SK-N-SH (cell line): ENCODE data around the gene LSG1. TPM values are rescaled to one million over a fixed set of nuclear protein-coding genes. Genes with fewer than 3 reads are reported as not detected.
"Not testable (repeated sequence)": the region's sequence is repeated elsewhere in the genome, so short reads cannot be mapped to it uniquely, and the experiment has no call there.

ENCODE experiments used
- CTCF ChIA-PET: fragments of 300-600, 350-600 bp; formaldehyde crosslinking; extraction: SDS; loops from one replicate; lab custom pipeline; 2021; lab: Yijun Ruan, JAX
- POLR2A ChIA-PET: fragments of 350-600 bp; sonication (Branson Sonifier 250); formaldehyde crosslinking; extraction: SDS; loops from one replicate; lab custom pipeline; 2020; ENCODE audit warnings: antibody characterized with exemption, inconsistent platforms; lab: Yijun Ruan, JAX
- DNase-seq: peaks from one replicate; pipeline ENCODE4 v3.0.0; 2012
- H2AFZ ChIP-seq: fragments of 200-600 bp; sonication (generic); 2 replicates; pipeline ENCODE4 v1.8.1; 2016; ENCODE audit warnings: antibody characterized with exemption, mild to moderate bottlenecking, low read depth
- H3F3A ChIP-seq: fragments of 200-600 bp; sonication (generic); replicated peaks from 2 replicates; pipeline ENCODE3; 2016; ENCODE audit warnings: antibody characterized with exemption, mild to moderate bottlenecking; ENCODE audit not compliant: insufficient read depth
- H3K27ac ChIP-seq, 2 experiments: fragments of 200-500 bp in 1 of 2; fragments of 200-600 bp in 1 of 2; sonication (Bioruptor generic) in 1 of 2; sonication (generic), shearing (Covaris generic) in 1 of 2; 2 replicates each; pipeline versions ENCODE4 v1.5.1 to v1.6.1; 2014 to 2016; ENCODE audit warnings: low read depth in 2 of 2, inconsistent platforms in 1 of 2, low read length in 1 of 2, mild to moderate bottlenecking in 1 of 2, mixed read lengths in 1 of 2
- H3K27me3 ChIP-seq: fragments of 200-600 bp; sonication (generic), shearing (Covaris generic); 2 replicates; pipeline ENCODE4 v1.6.1; 2016; ENCODE audit warnings: mixed run types; ENCODE audit not compliant: insufficient read depth
- H3K36me3 ChIP-seq, 2 experiments: fragments of 200-500 bp in 1 of 2; fragments of 200-600 bp in 1 of 2; sonication (Bioruptor generic) in 1 of 2; sonication (generic) in 1 of 2; replicated peaks in 1 of 2; 2 replicates each; pipeline versions ENCODE3 to v1.5.1; 2014 to 2016; ENCODE audit warnings: low read length in 1 of 2, mild to moderate bottlenecking in 1 of 2; ENCODE audit not compliant: insufficient read depth in 2 of 2, control insufficient read depth in 1 of 2
- H3K4me1 ChIP-seq, 2 experiments: fragments of 200-500 bp in 1 of 2; fragments of 200-600 bp in 1 of 2; sonication (Bioruptor generic) in 1 of 2; sonication (generic), shearing (Covaris generic) in 1 of 2; 2 replicates each; pipeline versions ENCODE4 v1.5.1 to v1.6.1; 2014 to 2016; ENCODE audit warnings: low read depth in 1 of 2, low read length in 1 of 2, mixed run types in 1 of 2; ENCODE audit not compliant: insufficient read depth in 2 of 2, control insufficient read depth in 1 of 2
- H3K4me2 ChIP-seq: fragments of 200-600 bp; sonication (generic), shearing (Covaris generic); 2 replicates; pipeline ENCODE4 v1.6.1; 2017; ENCODE audit warnings: mixed run types
- H3K4me3 ChIP-seq, 2 experiments: fragments of 200-500 bp in 1 of 2; fragments of 200-600 bp in 1 of 2; sonication (Bioruptor generic) in 1 of 2; sonication (generic), shearing (Covaris generic) in 1 of 2; 2 replicates each; pipeline versions ENCODE4 v1.5.1 to v1.8.1; 2014 to 2016; ENCODE audit warnings: low read depth in 2 of 2, inconsistent platforms in 1 of 2, low read length in 1 of 2, mild to moderate bottlenecking in 1 of 2, mixed read lengths in 1 of 2, moderate library complexity in 1 of 2
- H3K79me2 ChIP-seq: fragments of 200-600 bp; sonication (generic); 2 replicates; pipeline ENCODE4 v1.8.1; 2017; ENCODE audit warnings: mild to moderate bottlenecking; ENCODE audit not compliant: insufficient read depth
- H3K9ac ChIP-seq: fragments of 200-600 bp; sonication (generic); 2 replicates; pipeline ENCODE4 v1.6.1; 2017; ENCODE audit warnings: mixed run types
- H3K9me2 ChIP-seq: fragments of 200-600 bp; sonication (generic); 2 replicates; pipeline ENCODE4 v1.6.1; 2017; ENCODE audit warnings: mixed run types
- H3K9me3 ChIP-seq: fragments of 200-600 bp; sonication (generic); 2 replicates; pipeline ENCODE4 v1.6.1; 2017; ENCODE audit warnings: mixed run types, mild to moderate bottlenecking, moderate library complexity
- H4K20me1 ChIP-seq: fragments of 200-600 bp; sonication (generic); 2 replicates; pipeline ENCODE4 v1.6.1; 2017; ENCODE audit warnings: mild to moderate bottlenecking, mixed run types; ENCODE audit not compliant: insufficient read depth
- GATA2 ChIP-seq: sonication (generic); formaldehyde crosslinking; IDR thresholded peaks from 2 replicates; pipeline ENCODE4 v1.5.0; 2020; ENCODE audit warnings: mild to moderate bottlenecking, missing genetic modification reagents
- MXI1 ChIP-seq: IDR thresholded peaks from 2 replicates; pipeline ENCODE4 v1.6.1; 2012; ENCODE audit warnings: mild to moderate bottlenecking, low read depth, low read length, improper control_type of control experiment
- SMC3 ChIP-seq: IDR thresholded peaks from 2 replicates; pipeline ENCODE4 v1.6.1; 2012; ENCODE audit warnings: low read depth, low read length, improper control_type of control experiment
- TAF1 ChIP-seq: IDR thresholded peaks from 2 replicates; pipeline ENCODE4 v1.6.1; 2012; ENCODE audit warnings: low read depth, mild to moderate bottlenecking, low read length, moderate library complexity, borderline replicate concordance
- WGBS: methylation state at CpG from one replicate; pipeline ENCODE4 v1.1.6; 2017; ENCODE audit warnings: low lambda C conversion rate; 5-methylcytosine and 5-hydroxymethylcytosine counted together
- polyA plus RNA-seq, 3 experiments: library from polyadenylated mRNA; depleted of rRNA; stranded (reverse); fragments of >200 nt; gene quantifications; 2 replicates each; pipeline ENCODE4 v1.2.3, GENCODE V29; 2012
- TF ChIP-seq, protein P1 (sequence below): IDR thresholded peaks from 2 replicates; pipeline ENCODE4 v1.4.0; 2012; ENCODE audit warnings: low read depth, borderline replicate concordance
- TF ChIP-seq, protein P2 (sequence below): IDR thresholded peaks from 2 replicates; pipeline ENCODE4 v1.4.0; 2012; ENCODE audit warnings: low read depth, borderline replicate concordance
- TF ChIP-seq, protein P3 (sequence below): fragments of 150-350 bp; IDR thresholded peaks from 2 replicates; pipeline ENCODE4 v1.6.1; 2016; ENCODE audit warnings: mild to moderate bottlenecking, low read depth, low read length

Gene LSG1
- polyA plus RNA-seq, 1 of the 3 experiments (the other 2 are of a cell fraction) = 35.1 TPM

GRCh38 chr3:194632226-194632808, 39.7 kb downstream of the LSG1 start (continued):
- TF ChIP-seq GATA2 (CRISPR knock-in tag) = no peak

GRCh38 chr3:194631696-194632095, 40.3 kb downstream of the LSG1 start:
- Histone ChIP-seq H3F3A (peaks cover 17% of the 10 kb centered on the region), H4K20me1 (no peaks in the 10 kb centered on the region), H3K27me3 (no peaks in the 10 kb centered on the region), H3K4me1 (peaks cover 0 to 6% of the 10 kb centered on the region in 2 experiments; a peak in 1 of 4 replicates), H2AFZ (no peak overlapping the region), H3K79me2 (peaks cover 35% of the 10 kb centered on the region), H3K9me3 (no peaks in the 10 kb centered on the region), H3K27ac (no peak overlapping the region), H3K9ac (no peak overlapping the region), H3K4me2 (0 out of 2 replicates have a peak overlapping the region, but pooled peaks have one; percentile 80), H3K4me3 (peak overlapping the region in 1 of 2 experiments; percentile 84; a peak in 1 of 4 replicates), H3K9me2 (no peaks in the 10 kb centered on the region), H3K36me3 (peaks cover 21 to 31% of the 10 kb centered on the region in 2 experiments)
- CTCF ChIA-PET = no interaction called here
- POLR2A ChIA-PET = no interaction called here
- no peak for DNase-seq
- TF ChIP-seq MXI1 (no peak), SMC3 (no peak), TAF1 (no peak)
- TF ChIP-seq, protein P1, sequence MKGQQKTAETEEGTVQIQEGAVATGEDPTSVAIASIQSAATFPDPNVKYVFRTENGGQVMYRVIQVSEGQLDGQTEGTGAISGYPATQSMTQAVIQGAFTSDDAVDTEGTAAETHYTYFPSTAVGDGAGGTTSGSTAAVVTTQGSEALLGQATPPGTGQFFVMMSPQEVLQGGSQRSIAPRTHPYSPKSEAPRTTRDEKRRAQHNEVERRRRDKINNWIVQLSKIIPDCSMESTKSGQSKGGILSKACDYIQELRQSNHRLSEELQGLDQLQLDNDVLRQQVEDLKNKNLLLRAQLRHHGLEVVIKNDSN = no peak
- TF ChIP-seq, protein P2, sequence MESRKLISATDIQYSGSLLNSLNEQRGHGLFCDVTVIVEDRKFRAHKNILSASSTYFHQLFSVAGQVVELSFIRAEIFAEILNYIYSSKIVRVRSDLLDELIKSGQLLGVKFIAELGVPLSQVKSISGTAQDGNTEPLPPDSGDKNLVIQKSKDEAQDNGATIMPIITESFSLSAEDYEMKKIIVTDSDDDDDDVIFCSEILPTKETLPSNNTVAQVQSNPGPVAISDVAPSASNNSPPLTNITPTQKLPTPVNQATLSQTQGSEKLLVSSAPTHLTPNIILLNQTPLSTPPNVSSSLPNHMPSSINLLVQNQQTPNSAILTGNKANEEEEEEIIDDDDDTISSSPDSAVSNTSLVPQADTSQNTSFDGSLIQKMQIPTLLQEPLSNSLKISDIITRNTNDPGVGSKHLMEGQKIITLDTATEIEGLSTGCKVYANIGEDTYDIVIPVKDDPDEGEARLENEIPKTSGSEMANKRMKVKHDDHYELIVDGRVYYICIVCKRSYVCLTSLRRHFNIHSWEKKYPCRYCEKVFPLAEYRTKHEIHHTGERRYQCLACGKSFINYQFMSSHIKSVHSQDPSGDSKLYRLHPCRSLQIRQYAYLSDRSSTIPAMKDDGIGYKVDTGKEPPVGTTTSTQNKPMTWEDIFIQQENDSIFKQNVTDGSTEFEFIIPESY = no peak
- TF ChIP-seq, protein P3, sequence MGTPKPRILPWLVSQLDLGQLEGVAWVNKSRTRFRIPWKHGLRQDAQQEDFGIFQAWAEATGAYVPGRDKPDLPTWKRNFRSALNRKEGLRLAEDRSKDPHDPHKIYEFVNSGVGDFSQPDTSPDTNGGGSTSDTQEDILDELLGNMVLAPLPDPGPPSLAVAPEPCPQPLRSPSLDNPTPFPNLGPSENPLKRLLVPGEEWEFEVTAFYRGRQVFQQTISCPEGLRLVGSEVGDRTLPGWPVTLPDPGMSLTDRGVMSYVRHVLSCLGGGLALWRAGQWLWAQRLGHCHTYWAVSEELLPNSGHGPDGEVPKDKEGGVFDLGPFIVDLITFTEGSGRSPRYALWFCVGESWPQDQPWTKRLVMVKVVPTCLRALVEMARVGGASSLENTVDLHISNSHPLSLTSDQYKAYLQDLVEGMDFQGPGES = no peak
- 100% methylated on average over 3 of the region's 4 CpGs for WGBS

- H3K9ac ChIP-seq, H3K27ac ChIP-seq, H4K20me1 ChIP-seq, H3K9me2 ChIP-seq, H3F3A ChIP-seq, H3K4me3 ChIP-seq, POLR2A ChIA-PET, H3K27me3 ChIP-seq, H3K9me3 ChIP-seq, CTCF ChIA-PET, H2AFZ ChIP-seq, H3K4me2 ChIP-seq, DNase-seq, H3K4me1 ChIP-seq: not testable (repeated sequence)
- WGBS = 93% methylated on average over 23 of the region's 29 CpGs
- Histone ChIP-seq H3K79me2 (peaks cover 35% of the 10 kb centered on the region), H3K36me3 (peaks cover 27 to 33% of the 10 kb centered on the region in 2 experiments)
Observed at GRCh38 chr3:194630681-194631080, 41.3 kb downstream of the LSG1 start.
